Measurements from ENCODE around the gene CYB5B. TPM values are rescaled to one million over a fixed set of nuclear protein-coding genes. Genes with fewer than 3 reads are reported as not detected.

The CYB5B gene
- total RNA-seq, 3 donors from 2014 or later (not counting 1 experiment from before 2014, with no cell fraction given) = 73.1 to 106 (median 88.4) TPM

DNA sequence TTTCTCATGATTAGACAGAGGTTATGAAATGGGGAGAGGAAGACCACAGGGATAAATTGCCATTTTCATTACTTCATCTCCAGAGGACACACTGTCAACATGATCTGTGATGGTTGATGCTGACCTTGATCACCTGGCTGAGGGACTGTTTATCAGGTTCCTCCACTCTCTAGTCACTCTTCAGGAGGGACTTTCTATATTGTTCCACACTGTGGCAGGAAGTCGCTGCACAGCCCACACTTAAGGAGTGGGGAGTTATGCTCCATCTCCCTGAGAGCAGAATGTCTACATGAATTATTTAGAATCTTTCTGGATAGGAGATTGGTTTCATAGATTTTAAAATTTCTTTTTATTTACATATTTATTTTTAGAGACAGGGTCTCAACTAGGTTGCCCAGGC lies 46.7 kb downstream of the CYB5B start:
- H3K4me1 Mint-ChIP-seq = peaks cover 12 to 28% of the 10 kb centered on the region in 2 donors
- no CpG with 5 or more reads among the region's 1 CpG for WGBS (ENCODE audit: insufficient coverage)
- Histone ChIP-seq H3K4me3 (ENCODE audit: low read length) (no peak overlapping the region), H3K9me3 (ENCODE audit: control insufficient read depth, insufficient read depth, low read length) (no peaks in the 10 kb centered on the region), H3K4me1 (ENCODE audit: control insufficient read depth, insufficient read depth, low read length) (peaks cover 23% of the 10 kb centered on the region), H3K27ac (ENCODE audit: low read length) (no peak overlapping the region), H3K36me3 (ENCODE audit: control insufficient read depth, insufficient read depth, low read length) (no peaks in the 10 kb centered on the region), H3K27me3 (ENCODE audit: control insufficient read depth, insufficient read depth, low read length) (no peaks in the 10 kb centered on the region)
- DNase-seq (peak in 1 of 2 donors; percentile 19), ATAC-seq (peak in 2 of 3 donors; percentile 53 to 65)
- no peak overlapping the region for H3K4me3 Mint-ChIP-seq
- TF ChIP-seq CTCF (IDR thresholded peaks at IDR 0.05) = no peak
- H3K36me3 Mint-ChIP-seq = no peaks in the 10 kb centered on the region
- no peaks in the 10 kb centered on the region for H3K9me3 Mint-ChIP-seq
- intact Hi-C loops (cut with micrococcal nuclease) = no loop called here
- no peaks in the 10 kb centered on the region for H3K27me3 Mint-ChIP-seq (ENCODE audit: low read depth in 2 of 2)
- H3K27ac Mint-ChIP-seq = peak overlapping the region in 1 of 2 donors; percentile 46

GRCh38 chr16:69474408-69474807 lies 50.0 kb downstream of the CYB5B start:
- Mint-ChIP-seq H3K4me1 (peaks cover 15 to 18% of the 10 kb centered on the region in 2 donors), H3K27me3 (ENCODE audit: low read depth in 2 of 2) (no peaks in the 10 kb centered on the region), H3K9me3 (no peaks in the 10 kb centered on the region), H3K36me3 (no peaks in the 10 kb centered on the region), H3K27ac (no peak overlapping the region), H3K4me3 (no peak overlapping the region)
- Histone ChIP-seq H3K27me3 (ENCODE audit: control insufficient read depth, insufficient read depth, low read length) (no peaks in the 10 kb centered on the region), H3K9me3 (ENCODE audit: control insufficient read depth, insufficient read depth, low read length) (no peaks in the 10 kb centered on the region), H3K4me3 (ENCODE audit: low read length) (no peak overlapping the region), H3K36me3 (ENCODE audit: control insufficient read depth, insufficient read depth, low read length) (no peaks in the 10 kb centered on the region), H3K27ac (ENCODE audit: low read length) (no peak overlapping the region), H3K4me1 (ENCODE audit: control insufficient read depth, insufficient read depth, low read length) (peaks cover 20% of the 10 kb centered on the region)
- intact Hi-C loops (cut with micrococcal nuclease) = no loop called here
- DNase-seq (no peak), ATAC-seq (no peak)
- no peak for TF ChIP-seq CTCF (IDR thresholded peaks at IDR 0.05)

DNA sequence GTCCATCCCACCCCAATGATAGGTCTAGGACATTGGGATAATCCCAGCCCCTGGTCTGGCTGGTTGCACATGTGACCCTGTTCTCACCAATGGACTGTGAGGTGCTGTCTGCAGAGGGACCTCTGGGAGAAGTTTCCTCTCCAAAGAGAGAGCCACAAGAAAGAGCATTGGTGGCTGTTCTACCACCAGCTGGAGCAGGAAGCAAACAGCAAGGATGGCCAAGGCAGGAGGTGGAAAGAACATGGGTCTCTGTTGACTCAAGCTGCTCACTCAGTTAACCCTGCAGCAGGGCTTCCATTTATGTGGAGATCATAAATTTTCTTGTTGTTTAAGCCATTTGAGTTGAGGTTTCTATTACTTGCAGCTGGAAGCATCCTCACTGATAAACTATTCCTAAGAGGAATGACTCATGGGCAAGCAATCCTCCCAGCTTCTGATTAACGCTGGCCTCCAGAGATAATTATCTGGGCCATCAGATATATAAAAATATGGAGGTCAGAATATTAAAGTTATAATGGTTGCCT lies 52.6 kb downstream of the CYB5B start:
- no peaks in the 10 kb centered on the region for H3K27me3 Mint-ChIP-seq (ENCODE audit: low read depth in 2 of 2)
- WGBS (ENCODE audit: insufficient coverage) = no CpG with 5 or more reads among the region's 1 CpG
- no peak overlapping the region for H3K4me3 Mint-ChIP-seq
- Histone ChIP-seq H3K4me3 (ENCODE audit: low read length) (no peak overlapping the region), H3K27me3 (ENCODE audit: control insufficient read depth, insufficient read depth, low read length) (no peaks in the 10 kb centered on the region), H3K27ac (ENCODE audit: low read length) (no peak overlapping the region), H3K9me3 (ENCODE audit: control insufficient read depth, insufficient read depth, low read length) (no peaks in the 10 kb centered on the region), H3K36me3 (ENCODE audit: control insufficient read depth, insufficient read depth, low read length) (no peaks in the 10 kb centered on the region), H3K4me1 (ENCODE audit: control insufficient read depth, insufficient read depth, low read length) (no peaks in the 10 kb centered on the region)
- TF ChIP-seq CTCF (IDR thresholded peaks at IDR 0.05) = no peak
- intact Hi-C loops (cut with micrococcal nuclease) = no loop called here
- H3K9me3 Mint-ChIP-seq = no peaks in the 10 kb centered on the region
- no peak overlapping the region for H3K27ac Mint-ChIP-seq
- no peak for DNase-seq
- no peak for ATAC-seq
- no peaks in the 10 kb centered on the region for H3K36me3 Mint-ChIP-seq
- H3K4me1 Mint-ChIP-seq = peaks cover 9 to 11% of the 10 kb centered on the region in 2 donors

DNA sequence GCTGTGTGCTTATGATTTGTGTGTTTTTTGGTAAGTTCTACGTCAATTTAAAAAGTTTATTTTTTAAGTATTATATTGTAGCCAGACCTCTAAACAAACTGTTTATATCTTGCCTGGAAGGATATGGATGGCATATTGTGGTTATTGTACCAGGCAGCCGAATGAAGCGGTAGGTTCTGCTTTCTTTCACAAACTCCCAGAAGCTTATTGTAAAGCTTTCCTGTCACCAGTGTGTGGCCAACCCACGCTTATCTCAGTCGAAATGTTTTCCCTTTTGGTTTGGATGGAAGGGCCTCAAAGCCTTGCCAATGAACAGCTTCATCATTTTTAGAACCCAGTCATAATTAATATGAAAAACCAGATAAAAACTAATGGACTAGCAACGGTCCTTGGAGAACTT lies 53.1 kb downstream of the CYB5B start:
- H3K27me3 ChIP-seq (ENCODE audit: control insufficient read depth, insufficient read depth, low read length) = no peaks in the 10 kb centered on the region

More for the DNA sequence above, 53.1 kb downstream of the CYB5B start:
- H3K4me3 Mint-ChIP-seq = no peak overlapping the region
- H3K36me3 ChIP-seq (ENCODE audit: control insufficient read depth, insufficient read depth, low read length) = no peaks in the 10 kb centered on the region
- intact Hi-C loops (cut with micrococcal nuclease) = no loop called here
- H3K4me3 ChIP-seq (ENCODE audit: low read length) = no peak overlapping the region
- H3K27ac Mint-ChIP-seq = no peak overlapping the region
- TF ChIP-seq CTCF (IDR thresholded peaks at IDR 0.05) = no peak
- no peaks in the 10 kb centered on the region for H3K9me3 Mint-ChIP-seq
- DNase-seq (no peak), ATAC-seq (no peak)
- no peak overlapping the region for H3K27ac ChIP-seq (ENCODE audit: low read length)
- peaks cover 9 to 11% of the 10 kb centered on the region in 2 donors for H3K4me1 Mint-ChIP-seq
- no peaks in the 10 kb centered on the region for H3K36me3 Mint-ChIP-seq
- H3K4me1 ChIP-seq (ENCODE audit: control insufficient read depth, insufficient read depth, low read length) = no peaks in the 10 kb centered on the region
- H3K9me3 ChIP-seq (ENCODE audit: control insufficient read depth, insufficient read depth, low read length) = no peaks in the 10 kb centered on the region
- H3K27me3 Mint-ChIP-seq (ENCODE audit: low read depth in 2 of 2) = no peaks in the 10 kb centered on the region
- 11% methylated on average over 5 of the region's 6 CpGs for WGBS (ENCODE audit: insufficient coverage)
